ENCODE results near the gene SCRG1. TPM values are rescaled to one million over a fixed set of nuclear protein-coding genes. Genes with fewer than 3 reads are reported as not detected.

SCRG1 gene
- polyA plus RNA-seq, 4 donors: 0.15 to 0.43 TPM; not detected in 2

DNA sequence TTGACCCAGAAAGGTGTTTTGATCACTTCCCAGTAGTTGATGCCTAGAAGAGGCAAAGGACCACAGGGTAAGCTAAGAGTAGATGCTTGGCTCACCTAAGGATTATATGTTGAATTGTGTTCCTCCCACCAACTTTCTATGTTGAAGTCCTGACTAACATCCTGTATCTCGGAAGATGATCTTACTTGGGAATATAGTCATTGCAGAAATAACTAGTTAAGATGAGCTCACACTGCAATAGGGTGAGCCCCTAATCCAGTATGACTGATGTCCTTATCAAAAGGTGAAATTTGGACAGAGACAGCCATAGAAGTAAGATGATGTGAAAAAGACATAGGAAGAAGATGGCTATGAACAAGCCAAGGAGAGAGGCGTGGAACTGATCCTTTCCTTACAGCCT, 61.5 kb downstream of the SCRG1 start:
- peaks cover 0 to 4% (median 0%) of the 10 kb centered on the region in 3 donors for H3K4me1 ChIP-seq (ENCODE audit: control insufficient read depth in 3 of 3, insufficient read depth in 2 of 3, low read depth in 1 of 3, low read length in 2 of 3)
- no peaks in the 10 kb centered on the region for H3K9me3 ChIP-seq (ENCODE audit: control insufficient read depth in 2 of 2, insufficient read depth in 1 of 2, low read depth in 1 of 2, low read length in 1 of 2)
- H3K27me3 ChIP-seq (ENCODE audit: control insufficient read depth in 3 of 3, insufficient read depth in 3 of 3, low read length in 3 of 3): no peaks in the 10 kb centered on the region
- no peaks in the 10 kb centered on the region for H3K36me3 ChIP-seq (ENCODE audit: control insufficient read depth in 3 of 3, insufficient read depth in 2 of 3, low read depth in 1 of 3, low read length in 3 of 3)
- FAIRE-seq (no peak), DNase-seq (no peak)
- no peak overlapping the region for H3K4me3 ChIP-seq (ENCODE audit: low read depth in 1 of 3, low read length in 3 of 3)
- WGBS, 3 donors: 95 to 98% (median 95%) methylated on average over 2 of the region's 2 CpGs
- no peak overlapping the region for H3K27ac ChIP-seq (ENCODE audit: low read depth in 1 of 3, low read length in 2 of 3)

DNA sequence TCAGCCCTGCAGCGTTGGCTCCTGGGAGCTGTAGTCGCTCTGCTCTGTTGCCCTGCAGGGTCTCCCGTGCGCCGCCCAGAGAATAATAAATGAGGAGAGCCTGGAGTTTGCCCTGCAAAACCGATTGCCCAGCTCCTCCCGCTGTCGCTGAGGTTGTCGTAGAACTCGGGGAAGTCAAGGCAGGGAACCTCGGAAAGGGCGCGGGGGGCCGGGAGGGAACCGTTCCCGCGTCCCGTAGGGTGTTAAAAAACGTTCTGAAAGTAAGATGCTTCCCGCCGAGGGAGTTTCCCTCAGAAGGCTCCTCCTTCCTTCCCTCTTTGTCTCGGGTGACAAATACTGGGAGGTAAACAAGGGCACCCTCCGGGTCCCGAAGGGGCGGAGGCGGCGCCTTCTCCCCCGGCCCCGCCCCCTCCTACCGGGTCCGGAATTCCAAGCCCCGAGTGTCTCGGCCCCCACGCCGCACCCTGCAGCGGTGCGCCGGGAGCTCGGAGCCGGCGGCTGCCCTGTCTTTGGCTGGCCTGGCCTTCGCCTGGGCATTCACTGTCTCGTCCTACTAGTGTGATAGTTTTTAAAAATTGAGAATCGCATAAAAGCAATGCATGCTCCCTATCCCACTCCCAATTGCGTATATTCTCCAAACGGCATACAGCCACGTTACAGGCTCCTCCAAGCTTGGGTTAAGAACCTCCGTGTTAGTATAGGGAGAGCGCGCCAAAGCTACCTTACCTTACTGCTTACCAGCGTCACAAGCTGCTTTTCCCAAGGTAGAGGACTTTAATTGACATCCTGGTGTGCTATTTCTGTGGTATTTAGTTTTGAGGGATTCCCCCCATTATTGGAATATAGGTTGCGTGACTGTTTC, 63.8 kb downstream of the SCRG1 start:
- Histone ChIP-seq H3K4me3 (ENCODE audit: low read depth in 1 of 3, low read length in 3 of 3) (peak overlapping the region; percentile 37 to 100 (median 69)), H3K36me3 (ENCODE audit: control insufficient read depth in 3 of 3, insufficient read depth in 2 of 3, low read depth in 1 of 3, low read length in 3 of 3) (peaks cover 0 to 5% (median 0%) of the 10 kb centered on the region in 3 donors), H3K27ac (ENCODE audit: low read depth in 1 of 3, low read length in 2 of 3) (peak overlapping the region; percentile 50 to 100 (median 97)), H3K27me3 (ENCODE audit: control insufficient read depth in 3 of 3, insufficient read depth in 3 of 3, low read length in 3 of 3) (no peaks in the 10 kb centered on the region), H3K4me1 (ENCODE audit: control insufficient read depth in 3 of 3, insufficient read depth in 2 of 3, low read depth in 1 of 3, low read length in 2 of 3) (peaks cover 0 to 4% (median 2%) of the 10 kb centered on the region in 3 donors), H3K9me3 (ENCODE audit: control insufficient read depth in 2 of 2, insufficient read depth in 1 of 2, low read depth in 1 of 2, low read length in 1 of 2) (no peaks in the 10 kb centered on the region)
- DNase-seq: peak; percentile 87 to 90
- no peak for FAIRE-seq
- 1 to 2% (median 2%) methylated on average over 52 of the region's 52 CpGs for WGBS, 3 donors

Other genes with a start within 250 kb of the SCRG1 start
- 10 to 100 TPM in 3 of 4 donors, 1 to 10 TPM in 1; 10.0 to 58.4 (median 19.5) TPM for gene GALNT7, start 230.3 kb downstream of the SCRG1 start, polyA plus RNA-seq
- gene HMGB2, start 64.8 kb downstream of the SCRG1 start, polyA plus RNA-seq: 100 to 1,000 TPM in 2 of 4 donors, 10 to 100 TPM in 2; 46.5 to 274 (median 122) TPM
- 10 to 100 TPM in 1 of 4 donors, 1 to 10 TPM in 3; 5.6 to 16.1 (median 9.3) TPM for gene SAP30, start 28.2 kb downstream of the SCRG1 start, polyA plus RNA-seq
- gene HAND2, start 131.1 kb upstream of the SCRG1 start, polyA plus RNA-seq: 10 to 100 TPM in 1 of 4 donors, 1 to 10 TPM in 1, not detected in 2; 4.1 to 16.3 TPM